Esophagus squamous epithelium (tissue), 5 donors: ENCODE data around the gene TBC1D24. TPM values are rescaled to one million over a fixed set of nuclear protein-coding genes. Genes with fewer than 3 reads are reported as not detected.

ENCODE experiments used
- DNase-seq: peaks from one replicate; lab custom pipeline; 2025; lab: John Stamatoyannopoulos, UW
- H3K27ac ChIP-seq, 4 donors: fragments of 200-600 bp; sonication (generic); one replicate each; pipeline ENCODE4 v1.5.1; 2016 to 2019; ENCODE audit warnings: mild to moderate bottlenecking in 1 of 4
- H3K27me3 ChIP-seq, 4 donors: fragments of 200-600 bp; sonication (generic); 1 replicate in 3 of 4; 2 replicates in 1 of 4; pipeline versions ENCODE4 v1.5.1 to v1.6.0; 2017 to 2021; ENCODE audit warnings: antibody characterized with exemption in 1 of 4
- H3K36me3 ChIP-seq, 3 donors: fragments of 200-600 bp; sonication (generic); one replicate each; pipeline ENCODE4 v1.5.1; 2016 to 2019
- H3K4me1 ChIP-seq, 3 donors: fragments of 200-600 bp; sonication (generic); one replicate each; pipeline ENCODE4 v1.5.1; 2017 to 2019
- H3K4me3 ChIP-seq, 4 donors: fragments of 200-600 bp; sonication (generic); 1 replicate in 3 of 4; 2 replicates in 1 of 4; pipeline ENCODE4 v1.5.1; 2016 to 2019; ENCODE audit warnings: mild to moderate bottlenecking in 2 of 4, moderate library complexity in 1 of 4
- H3K9me3 ChIP-seq, 3 donors: fragments of 200-600 bp; sonication (generic); one replicate each; pipeline ENCODE4 v1.5.1; 2016 to 2019
- POLR2A ChIP-seq, 4 donors: fragments of 450-650 bp; IDR thresholded peaks; one replicate each; pipeline ENCODE4 v1.6.1; 2017; ENCODE audit warnings: antibody characterized with exemption in 4 of 4, mild to moderate bottlenecking in 4 of 4, moderate library complexity in 3 of 4
- WGBS, 2 donors: methylation state at CpG; one replicate each; pipeline ENCODE4 v1.1.5; 2018; 5-methylcytosine and 5-hydroxymethylcytosine counted together
- intact Hi-C: fragments of 100-400 bp; cut with DNase I; formaldehyde crosslinking; loops from one replicate; pipeline ENCODE4 v1.15.0; 2022
- total RNA-seq, 4 donors: library from RNA; depleted of rRNA; stranded (reverse); fragments of >200 nt; gene quantifications; one replicate each; pipeline ENCODE4 v1.1.0, GENCODE V29; 2016
- TF ChIP-seq, protein P1 (sequence below), 6 experiments: fragments of 450-650 bp in 4 of 6; fragments of 200-600 bp in 2 of 6; sonication (generic) in 2 of 6; IDR thresholded peaks; one replicate each; pipeline ENCODE4 v1.5.1; 2016 to 2019; ENCODE audit warnings: antibody characterized with exemption in 6 of 6, mild to moderate bottlenecking in 4 of 6, moderate library complexity in 4 of 6
- donor health status: DM: yes; HTN: yes; CAD: no.

TBC1D24 gene
- total RNA-seq, 4 donors from 2014 or later = 3.1 to 4.6 (median 3.7) TPM

- no peak overlapping the region for H3K4me3 ChIP-seq
- H3K27ac ChIP-seq = peak overlapping the region in 3 of 4 donors; percentile 72 to 74 (median 72)
- H3K27me3 ChIP-seq = no peaks in the 10 kb centered on the region
- DNase-seq = no peak
- intact Hi-C loops = loop anchor here (5.0 to 10.0 kb wide), 2 partner anchors 75 to 158 kb away; partner anchors contain the start of genes ABCA3 and CCNF
- H3K36me3 ChIP-seq = peaks cover 0 to 12% (median 0%) of the 10 kb centered on the region in 3 donors
- TF ChIP-seq POLR2A (IDR thresholded peaks at IDR 0.05) = no peak
- TF ChIP-seq, protein P1, sequence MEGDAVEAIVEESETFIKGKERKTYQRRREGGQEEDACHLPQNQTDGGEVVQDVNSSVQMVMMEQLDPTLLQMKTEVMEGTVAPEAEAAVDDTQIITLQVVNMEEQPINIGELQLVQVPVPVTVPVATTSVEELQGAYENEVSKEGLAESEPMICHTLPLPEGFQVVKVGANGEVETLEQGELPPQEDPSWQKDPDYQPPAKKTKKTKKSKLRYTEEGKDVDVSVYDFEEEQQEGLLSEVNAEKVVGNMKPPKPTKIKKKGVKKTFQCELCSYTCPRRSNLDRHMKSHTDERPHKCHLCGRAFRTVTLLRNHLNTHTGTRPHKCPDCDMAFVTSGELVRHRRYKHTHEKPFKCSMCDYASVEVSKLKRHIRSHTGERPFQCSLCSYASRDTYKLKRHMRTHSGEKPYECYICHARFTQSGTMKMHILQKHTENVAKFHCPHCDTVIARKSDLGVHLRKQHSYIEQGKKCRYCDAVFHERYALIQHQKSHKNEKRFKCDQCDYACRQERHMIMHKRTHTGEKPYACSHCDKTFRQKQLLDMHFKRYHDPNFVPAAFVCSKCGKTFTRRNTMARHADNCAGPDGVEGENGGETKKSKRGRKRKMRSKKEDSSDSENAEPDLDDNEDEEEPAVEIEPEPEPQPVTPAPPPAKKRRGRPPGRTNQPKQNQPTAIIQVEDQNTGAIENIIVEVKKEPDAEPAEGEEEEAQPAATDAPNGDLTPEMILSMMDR (IDR thresholded peaks at IDR 0.05) = no peak
- 80% methylated on average over 5 to 8 of the region's 29 CpGs for WGBS, 2 donors
- H3K9me3 ChIP-seq = no peaks in the 10 kb centered on the region
- peaks cover 38 to 79% (median 47%) of the 10 kb centered on the region in 3 donors for H3K4me1 ChIP-seq
Observed at GRCh38 chr16:2499890-2500429, 25.0 kb downstream of the TBC1D24 start.

DNA sequence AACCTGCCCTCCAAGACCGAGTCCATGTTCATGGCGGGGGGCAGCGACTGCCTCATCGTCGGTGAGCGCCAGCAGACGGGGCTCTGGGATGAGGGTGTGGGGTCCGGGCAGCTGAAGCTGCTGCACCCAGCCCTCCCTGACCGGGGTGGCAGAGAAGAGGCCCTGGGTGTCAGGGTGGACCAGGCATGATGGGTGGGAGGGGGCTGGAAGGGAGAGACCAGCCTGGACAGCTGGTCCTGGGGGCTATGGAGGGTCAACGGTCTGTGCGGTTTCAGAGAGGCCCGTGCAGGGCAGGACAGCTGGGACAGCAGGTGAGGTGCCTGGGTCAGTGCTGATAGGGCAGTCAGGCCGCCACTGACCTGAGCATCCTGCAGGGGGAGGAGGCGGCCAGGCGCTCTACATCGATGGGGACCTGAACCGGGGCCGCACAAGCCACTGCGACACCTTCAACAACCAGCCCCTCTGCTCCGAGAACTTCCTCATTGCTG lies 25.5 kb downstream of the TBC1D24 start:
- H3K4me3 ChIP-seq = no peak overlapping the region
- DNase-seq = no peak
- TF ChIP-seq, protein P1 (IDR thresholded peaks at IDR 0.05) = no peak
- TF ChIP-seq POLR2A (IDR thresholded peaks at IDR 0.05) = no peak
- H3K36me3 ChIP-seq = peaks cover 0 to 12% (median 0%) of the 10 kb centered on the region in 3 donors
- no peak overlapping the region for H3K27ac ChIP-seq
- 85 to 86% methylated on average over 10 of the region's 20 CpGs for WGBS, 2 donors
- no peaks in the 10 kb centered on the region for H3K27me3 ChIP-seq
- peaks cover 38 to 79% (median 47%) of the 10 kb centered on the region in 3 donors for H3K4me1 ChIP-seq
- H3K9me3 ChIP-seq = no peaks in the 10 kb centered on the region
- intact Hi-C loops = no loop called here

DNA sequence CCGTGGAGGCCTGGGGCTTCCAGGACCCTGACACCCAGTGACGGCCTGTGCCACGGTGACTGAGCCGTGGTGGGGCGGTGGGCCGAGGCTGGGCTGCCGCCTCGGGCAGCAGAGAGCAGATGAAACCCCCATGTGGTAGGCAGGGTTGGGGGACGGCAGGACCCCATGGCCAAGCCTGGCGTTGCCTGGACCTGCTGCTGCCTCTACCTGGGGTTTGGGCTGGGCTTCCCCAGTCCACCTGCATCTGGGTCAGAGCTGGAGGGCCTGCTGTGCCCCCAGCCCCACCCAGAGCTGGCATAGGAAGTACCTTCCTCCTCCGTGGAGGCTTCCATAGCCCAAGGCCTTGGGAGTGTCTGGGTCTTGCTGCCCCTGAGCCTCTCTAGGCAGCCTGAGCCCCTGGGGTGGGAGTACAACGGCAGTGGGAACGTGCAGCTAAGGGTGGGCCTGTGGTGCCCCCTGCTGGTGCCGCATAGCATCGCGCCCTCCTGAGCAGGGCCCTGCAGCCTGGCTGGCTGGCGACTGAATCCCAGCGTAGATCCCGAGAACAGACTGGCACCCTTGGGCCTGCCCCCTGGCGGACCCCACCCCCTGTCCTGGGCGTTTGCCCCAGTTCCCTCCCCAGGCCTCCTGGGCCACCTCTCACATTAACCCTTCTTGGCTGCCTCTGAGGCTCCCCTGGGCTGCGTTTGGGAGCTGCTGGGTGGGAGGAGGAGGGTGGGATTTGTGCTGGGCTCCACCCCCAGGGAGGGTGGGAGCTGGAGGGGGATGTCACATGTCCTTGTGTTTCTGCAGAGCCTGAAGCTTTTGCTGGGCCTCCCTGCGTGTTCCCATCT lies 26.2 kb downstream of the TBC1D24 start:
- no peak for TF ChIP-seq POLR2A (IDR thresholded peaks at IDR 0.05)
- TF ChIP-seq, protein P1 (IDR thresholded peaks at IDR 0.05) = peak; percentile 92 to 99 (median 96)
- Histone ChIP-seq H3K9me3 (no peaks in the 10 kb centered on the region), H3K27ac (peak overlapping the region in 3 of 4 donors; percentile 39 to 59 (median 48)), H3K4me1 (peaks cover 38 to 73% (median 47%) of the 10 kb centered on the region in 3 donors), H3K27me3 (no peaks in the 10 kb centered on the region), H3K36me3 (peaks cover 0 to 11% (median 0%) of the 10 kb centered on the region in 3 donors), H3K4me3 (peak overlapping the region in 3 of 4 donors; percentile 10 to 52 (median 24))
- 3% methylated on average over 7 of the region's 23 CpGs; no CpG with 5 or more reads in 1 of the 2 donors for WGBS, 2 donors
- intact Hi-C loops = no loop called here
- DNase-seq = no peak

DNA sequence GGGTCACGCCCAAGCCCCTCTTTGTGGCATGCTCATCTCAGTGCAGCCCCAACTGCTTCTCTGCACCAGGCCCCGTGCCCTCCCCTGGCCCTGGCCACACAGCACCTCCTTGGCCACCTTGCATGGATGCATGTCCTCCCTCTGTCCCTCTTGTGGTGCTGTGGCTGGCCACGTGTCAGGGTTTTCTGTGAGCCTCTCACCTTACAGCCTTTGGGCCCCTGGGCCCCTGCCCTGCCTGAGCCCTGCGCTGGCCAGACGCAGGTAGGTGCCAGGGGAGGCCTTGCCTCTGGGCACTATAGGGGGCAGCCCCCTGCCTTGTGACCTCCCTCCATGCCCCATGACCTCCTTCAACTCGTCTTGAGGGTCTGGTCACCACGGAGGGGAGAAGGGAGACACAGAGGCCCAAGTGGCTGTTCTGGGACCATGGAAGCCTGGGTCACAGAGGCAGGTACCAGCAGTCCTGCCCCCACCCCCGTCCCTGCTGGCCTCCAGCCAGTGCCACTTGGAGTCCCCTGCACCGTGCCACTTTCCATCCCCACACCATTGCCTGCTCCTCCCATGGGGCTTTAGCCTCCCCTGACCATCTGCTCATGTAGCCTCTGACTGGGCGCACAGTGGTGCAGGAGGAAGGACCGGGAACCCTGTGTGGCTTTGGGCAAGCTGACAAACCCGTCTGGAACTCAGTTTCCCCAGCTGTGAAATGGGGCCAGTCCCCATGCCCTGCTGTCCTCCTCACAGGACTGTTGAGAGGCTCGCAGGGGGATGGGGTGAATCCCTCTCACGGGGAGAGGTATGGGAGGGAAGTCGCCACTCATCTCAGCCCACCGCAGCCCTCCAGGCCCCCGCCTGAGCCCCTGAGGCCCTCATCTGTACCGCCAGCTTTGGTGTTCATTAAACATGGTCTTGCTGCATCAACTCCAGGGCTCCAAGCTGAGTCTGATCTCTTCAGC lies 27.3 kb downstream of the TBC1D24 start:
- Histone ChIP-seq H3K4me3 (no peak overlapping the region), H3K4me1 (peaks cover 33 to 62% (median 44%) of the 10 kb centered on the region in 3 donors), H3K27me3 (no peaks in the 10 kb centered on the region), H3K36me3 (peaks cover 0 to under 1% (median 0%) of the 10 kb centered on the region in 3 donors), H3K9me3 (no peaks in the 10 kb centered on the region), H3K27ac (peak overlapping the region in 3 of 4 donors; percentile 31 to 50 (median 48))
- 80 to 91% methylated on average over 4 to 6 of the region's 18 CpGs for WGBS, 2 donors
- DNase-seq = no peak
- intact Hi-C loops = no loop called here
- TF ChIP-seq POLR2A (IDR thresholded peaks at IDR 0.05) = no peak
- TF ChIP-seq, protein P1 (IDR thresholded peaks at IDR 0.05) = no peak
